Measurements from ENCODE around the gene CEP128. TPM values are rescaled to one million over a fixed set of nuclear protein-coding genes. Genes with fewer than 3 reads are reported as not detected.
A peak's percentile ranks its signal among the peaks of the same experiment; 100 is the strongest.

The CEP128 gene
- total RNA-seq, 1 experiment from 2014 or later, result 12.0 TPM

DNA sequence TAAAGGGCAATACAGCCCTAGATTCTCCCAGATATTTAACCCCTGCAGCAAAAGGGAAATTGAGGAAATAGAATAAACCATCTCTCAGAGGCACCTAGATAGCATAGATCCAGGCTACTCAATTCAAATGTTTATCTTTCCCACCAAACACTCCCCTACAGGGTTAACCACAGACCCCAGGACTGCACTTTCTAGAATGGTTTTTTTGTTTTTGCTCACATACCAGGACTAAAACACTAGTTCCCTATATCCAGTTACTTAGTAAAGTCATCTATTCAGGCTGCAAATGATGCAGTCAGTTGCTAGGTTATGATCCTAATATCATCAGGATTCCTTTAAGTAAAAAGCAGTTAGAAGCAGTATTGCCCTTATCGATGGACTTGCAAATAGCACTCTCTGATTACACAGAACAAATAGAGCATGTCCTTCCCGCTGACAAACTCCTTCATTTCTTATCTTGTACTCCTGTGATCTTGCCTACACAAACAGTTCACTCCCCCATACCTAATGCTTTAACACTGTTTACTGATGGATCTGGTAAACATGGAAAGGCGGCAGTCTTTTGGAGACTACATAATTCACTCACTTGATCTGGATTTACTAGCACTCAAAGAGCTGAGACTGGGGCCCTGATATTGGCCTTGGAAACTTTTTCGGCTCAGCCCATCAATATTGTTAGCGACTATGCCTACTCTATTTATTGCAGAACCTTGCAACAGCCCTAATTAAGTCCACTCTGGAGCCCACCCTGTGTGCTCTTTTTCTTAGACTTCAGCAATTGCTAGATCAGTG, 473.0 kb downstream of the CEP128 start:
- Mint-ChIP-seq H3K4me3 (no peak overlapping the region), H3K27me3 (ENCODE audit: low read depth) (peaks cover 72% of the 10 kb centered on the region), H3K9me3 (peaks cover 57% of the 10 kb centered on the region), H3K36me3 (peaks cover 26% of the 10 kb centered on the region), H3K27ac (no peak overlapping the region), H3K4me1 (peaks cover 39% of the 10 kb centered on the region)
- POLR2A ChIA-PET, result no interaction called here
- ATAC-seq (no peak), DNase-seq (ENCODE audit: low spot score) (no peak)
- TF ChIP-seq ZNF512 (CRISPR knock-in tag; IDR thresholded peaks at IDR 0.05; ENCODE audit: borderline replicate concordance), result no peak
- TF ChIP-seq CREM (CRISPR knock-in tag; IDR thresholded peaks at IDR 0.05), result no peak
- no peak for TF ChIP-seq KAT7 (CRISPR knock-in tag; IDR thresholded peaks at IDR 0.05; ENCODE audit: borderline replicate concordance)
- TF ChIP-seq USF1 (CRISPR knock-in tag; IDR thresholded peaks at IDR 0.05), result no peak
- TF ChIP-seq ZNF138 (CRISPR knock-in tag; conservative IDR thresholded peaks at IDR 0.05), result no peak
- no peak for TF ChIP-seq CBFB (CRISPR knock-in tag; IDR thresholded peaks at IDR 0.05; ENCODE audit: low read depth)
- TF ChIP-seq HMGXB4 (CRISPR knock-in tag; IDR thresholded peaks at IDR 0.05), result no peak
- TF ChIP-seq, protein P1, sequence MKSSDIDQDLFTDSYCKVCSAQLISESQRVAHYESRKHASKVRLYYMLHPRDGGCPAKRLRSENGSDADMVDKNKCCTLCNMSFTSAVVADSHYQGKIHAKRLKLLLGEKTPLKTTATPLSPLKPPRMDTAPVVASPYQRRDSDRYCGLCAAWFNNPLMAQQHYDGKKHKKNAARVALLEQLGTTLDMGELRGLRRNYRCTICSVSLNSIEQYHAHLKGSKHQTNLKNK (CRISPR knock-in tag; IDR thresholded peaks at IDR 0.05), result no peak
- TF ChIP-seq NR1H2 (CRISPR knock-in tag; IDR thresholded peaks at IDR 0.05), result no peak
- TF ChIP-seq GABPB1 (CRISPR knock-in tag; IDR thresholded peaks at IDR 0.05), result peak; percentile 84
- no peak for TF ChIP-seq EMX1 (CRISPR knock-in tag; IDR thresholded peaks at IDR 0.05)
- TF ChIP-seq, protein P2, sequence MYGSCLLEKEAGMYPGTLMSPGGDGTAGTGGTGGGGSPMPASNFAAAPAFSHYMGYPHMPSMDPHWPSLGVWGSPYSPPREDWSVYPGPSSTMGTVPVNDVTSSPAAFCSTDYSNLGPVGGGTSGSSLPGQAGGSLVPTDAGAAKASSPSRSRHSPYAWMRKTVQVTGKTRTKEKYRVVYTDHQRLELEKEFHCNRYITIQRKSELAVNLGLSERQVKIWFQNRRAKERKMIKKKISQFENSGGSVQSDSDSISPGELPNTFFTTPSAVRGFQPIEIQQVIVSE (CRISPR knock-in tag; IDR thresholded peaks at IDR 0.05; ENCODE audit: borderline replicate concordance), result no peak
- TF ChIP-seq RORB (CRISPR knock-in tag; IDR thresholded peaks at IDR 0.05), result peak; percentile 75; the same call in 1 of the 2 replicates
- TF ChIP-seq FOXJ3 (CRISPR knock-in tag; IDR thresholded peaks at IDR 0.05; ENCODE audit: borderline replicate concordance), result no peak
- no peak for TF ChIP-seq ZNF532 (CRISPR knock-in tag; IDR thresholded peaks at IDR 0.05; ENCODE audit: borderline replicate concordance)
- TF ChIP-seq PRRX2 (CRISPR knock-in tag; IDR thresholded peaks at IDR 0.05), result no peak
- CTCF ChIA-PET, result no interaction called here

Measured in WTC11 (cell line).